Measurements from ENCODE around the gene DNER.

DNA sequence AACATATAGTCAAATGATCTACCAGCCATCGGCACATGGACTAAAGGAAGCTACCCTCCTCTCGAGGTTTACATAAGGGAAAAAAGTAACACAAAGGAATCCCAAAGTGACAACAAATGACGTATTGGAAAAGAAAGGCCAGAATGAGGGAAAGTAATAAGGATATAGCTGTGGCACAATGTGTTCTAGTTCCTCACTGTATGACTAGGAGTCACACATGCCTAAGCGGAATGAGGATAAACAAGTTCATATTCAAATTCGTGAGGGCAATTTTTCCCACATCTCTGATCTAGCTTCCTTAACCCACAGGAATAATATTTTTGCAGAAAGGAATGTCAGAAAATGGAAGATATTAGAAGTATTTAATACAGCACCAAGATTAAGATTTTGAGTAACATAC is 281.0 kb downstream of the DNER start:
- TF ChIP-seq POLR2A (IDR thresholded peaks at IDR 0.05; ENCODE audit: extremely low read depth, insufficient read length) = no peak
- no peak for TF ChIP-seq CTCF (IDR thresholded peaks at IDR 0.05; ENCODE audit: low read depth, low read length)

Measured in NB4 (cell line).